Adrenal gland (tissue), 19 donors: Measurements from ENCODE around the gene HSP90B1. TPM values are rescaled to one million over a fixed set of nuclear protein-coding genes. Genes with fewer than 3 reads are reported as not detected.

Experiments
- DNase-seq, 7 donors: peaks; one replicate each; pipeline ENCODE4 v3.0.0-alpha.2; 2019 to 2020
- H3K27ac ChIP-seq, 5 donors: fragments of 200-600 bp; sonication (generic) in 4 of 5; 1 replicate in 3 of 5; 2 replicates in 2 of 5; pipeline versions ENCODE4 v1.5.1 to v1.8.0; 2016 to 2020; ENCODE audit warnings: mild to moderate bottlenecking in 1 of 5
- H3K27me3 ChIP-seq: fragments of 200-600 bp; 2 replicates; pipeline ENCODE4 v1.8.0; 2021
- H3K36me3 ChIP-seq, 2 donors: fragments of 200-600 bp; replicated peaks in 1 of 2; 1 replicate in 1 of 2; 2 replicates in 1 of 2; pipeline versions ENCODE4 v1.5.1 to v1.8.0; 2018 to 2022
- H3K4me1 ChIP-seq, 2 donors: fragments of 200-600 bp; replicated peaks in 1 of 2; 1 replicate in 1 of 2; 2 replicates in 1 of 2; pipeline versions ENCODE4 v1.5.1 to v1.8.0; 2018 to 2021
- H3K4me3 ChIP-seq, 4 donors: fragments of 200-600 bp; sonication (generic) in 3 of 4; one replicate each; pipeline ENCODE4 v1.5.1; 2016 to 2018
- H3K9me3 ChIP-seq, 3 donors: fragments of 200-600 bp; sonication (generic) in 1 of 3; replicated peaks in 1 of 3; 1 replicate in 2 of 3; 2 replicates in 1 of 3; pipeline versions ENCODE4 v1.5.1 to v1.8.0; 2016 to 2021
- POLR2A ChIP-seq, 2 donors: fragments of 450-650 bp; IDR thresholded peaks; one replicate each; pipeline ENCODE4 v1.6.1; 2017; ENCODE audit warnings: antibody characterized with exemption in 2 of 2, mild to moderate bottlenecking in 2 of 2, moderate library complexity in 1 of 2
- WGBS, 4 donors: extraction: QIAGEN DNeasy Blood & Tissue Kit in 2 of 4; methylation state at CpG; one replicate each; pipeline versions ENCODE4 v1.1.5 to v1.1.7; 2013 to 2017; 5-methylcytosine and 5-hydroxymethylcytosine counted together
- intact Hi-C, 2 donors: fragments of 100-400 bp; cut with DNase I; formaldehyde crosslinking; loops; one replicate each; pipeline versions ENCODE4 v1.14.1 to v1.15.0; 2022 to 2023
- long read RNA-seq, 10 donors: library from polyadenylated mRNA in 3 of 10; unstranded in 2 of 10; stranded (forward) in 1 of 10; transcript quantifications; one replicate each; pipeline ENCODE4 v2.0.0 and lab custom pipeline, GENCODE V29; 2021 to 2026
- polyA plus RNA-seq, 3 donors: library from polyadenylated mRNA; stranded (reverse); fragments of 200-250 nt in 2 of 3; fragments of 350-450 nt in 1 of 3; fragmentation: Illumina TruSeq in 1 of 3; extraction: RNeasy Lipid Tissue Mini Kit (QIAGEN cat#74804) in 1 of 3; gene quantifications; one replicate each; pipeline ENCODE4 v1.2.3, GENCODE V29; 2013 to 2014
- total RNA-seq, 9 donors: library from RNA; depleted of rRNA in 4 of 9; stranded (reverse); fragments of >200 nt in 4 of 9; fragments of 120-200 nt in 1 of 9; fragmentation: NEBNext Ultra II Directional in 1 of 9; extraction: Animal tissue kit (Norgen Biotek cat#: 25700) in 1 of 9; gene quantifications; one replicate each; pipeline versions ENCODE4 v1.1.0 to v1.2.4, GENCODE V29; 2013 to 2023
- TF ChIP-seq, protein P1 (sequence below), 6 experiments: fragments of 450-650 bp in 4 of 6; fragments of 200-600 bp in 2 of 6; sonication (generic) in 1 of 6; IDR thresholded peaks; 1 replicate in 5 of 6; 2 replicates in 1 of 6; pipeline versions ENCODE4 v1.5.1 to v1.8.0; 2016 to 2021; ENCODE audit warnings: antibody characterized with exemption in 6 of 6, mild to moderate bottlenecking in 2 of 6, moderate library complexity in 1 of 6
- donor health status: healthy with polysubstance abuse.
- donor health status: Bipolar disorder and iron deficiency.
- donor health status: DM: yes; HTN: yes; CAD: no.
- donor health status: DM: no; HTN: no; CAD: no.
- donor health status: DM: no; HTN: no; CAD: no.
- donor health status: DM: yes; HTN: yes; CAD: no.

HSP90B1 gene
- total RNA-seq = 1,000 to 10,000 TPM in 1 of 9 donors, 100 to 1,000 TPM in 8; 241 to 1,575 (median 509) TPM
- polyA plus RNA-seq = 1,000 to 10,000 TPM in 1 of 3 donors, 100 to 1,000 TPM in 2; 287 to 1,629 (median 551) TPM
- long read RNA-seq, donor 1, transcript HSP90B1-201 (18 exons, 2,858 nt) = major isoform, 40 of 584 reads
- long read RNA-seq, donor 1, partial matches to known transcripts = 462 of 584 reads
- long read RNA-seq, donor 1, other reads (novel, unspliced or antisense) = 78 of 584 reads
- long read RNA-seq, donor 2, transcript HSP90B1-201 (18 exons, 2,858 nt) = major isoform, 33 of 398 reads
- long read RNA-seq, donor 2, partial matches to known transcripts = 319 of 398 reads
- long read RNA-seq, donor 2, other reads (novel, unspliced or antisense) = 43 of 398 reads
- long read RNA-seq, donor 3, transcript HSP90B1-201 (18 exons, 2,858 nt) = major isoform, 64 of 410 reads
- long read RNA-seq, donor 3, partial matches to known transcripts = 304 of 410 reads
- long read RNA-seq, donor 3, other reads (novel, unspliced or antisense) = 35 of 410 reads
- long read RNA-seq, donor 4, transcript HSP90B1-201 (18 exons, 2,858 nt) = major isoform, 53 of 279 reads
- long read RNA-seq, donor 4, partial matches to known transcripts = 218 of 279 reads
- long read RNA-seq, donor 4, other reads (novel, unspliced or antisense) = 8 of 279 reads
- long read RNA-seq, donor 5, transcript HSP90B1-201 (18 exons, 2,858 nt) = major isoform, 364 of 422 reads
- long read RNA-seq, donor 5, partial matches to known transcripts = 33 of 422 reads
- long read RNA-seq, donor 5, other reads (novel, unspliced or antisense) = 25 of 422 reads
- long read RNA-seq, donor 6, transcript HSP90B1-201 (18 exons, 2,858 nt) = major isoform, 20 of 173 reads
- long read RNA-seq, donor 6, partial matches to known transcripts = 145 of 173 reads
- long read RNA-seq, donor 6, other reads (novel, unspliced or antisense) = 8 of 173 reads
- long read RNA-seq, donor 7, transcript HSP90B1-201 (18 exons, 2,858 nt) = major isoform, 21 of 213 reads
- long read RNA-seq, donor 7, partial matches to known transcripts = 182 of 213 reads
- long read RNA-seq, donor 7, other reads (novel, unspliced or antisense) = 5 of 213 reads
- long read RNA-seq, donor 8, transcript HSP90B1-201 (18 exons, 2,858 nt) = major isoform, 71 of 432 reads
- long read RNA-seq, donor 8, transcript HSP90B1-204 (2 exons, 839 nt) = minor isoform, 5 of 432 reads
- long read RNA-seq, donor 8, partial matches to known transcripts = 303 of 432 reads
- long read RNA-seq, donor 8, other reads (novel, unspliced or antisense) = 51 of 432 reads
- long read RNA-seq, donor 9, transcript HSP90B1-201 (18 exons, 2,858 nt) = major isoform, 21 of 263 reads
- long read RNA-seq, donor 9, partial matches to known transcripts = 171 of 263 reads
- long read RNA-seq, donor 9, other reads (novel, unspliced or antisense) = 64 of 263 reads
- long read RNA-seq, donor 10, transcript HSP90B1-201 (18 exons, 2,858 nt) = major isoform, 39 of 183 reads
- long read RNA-seq, donor 10, partial matches to known transcripts = 131 of 183 reads
- long read RNA-seq, donor 10, other reads (novel, unspliced or antisense) = 7 of 183 reads

GRCh38 chr12:103930034-103930786 lies at the start of gene HSP90B1:
TSS of gene HSP90B1 (plus strand) at chr12:103930410. CDS start at chr12:103930516, 106 bp downstream.
- H3K27ac ChIP-seq = peak within 1 kb of the TSS; percentile 90 to 98 (median 96)
- no peaks in the 10 kb centered on the region for H3K9me3 ChIP-seq
- peak; percentile 82 to 92 for TF ChIP-seq POLR2A (IDR thresholded peaks at IDR 0.05)
- TF ChIP-seq, protein P1, sequence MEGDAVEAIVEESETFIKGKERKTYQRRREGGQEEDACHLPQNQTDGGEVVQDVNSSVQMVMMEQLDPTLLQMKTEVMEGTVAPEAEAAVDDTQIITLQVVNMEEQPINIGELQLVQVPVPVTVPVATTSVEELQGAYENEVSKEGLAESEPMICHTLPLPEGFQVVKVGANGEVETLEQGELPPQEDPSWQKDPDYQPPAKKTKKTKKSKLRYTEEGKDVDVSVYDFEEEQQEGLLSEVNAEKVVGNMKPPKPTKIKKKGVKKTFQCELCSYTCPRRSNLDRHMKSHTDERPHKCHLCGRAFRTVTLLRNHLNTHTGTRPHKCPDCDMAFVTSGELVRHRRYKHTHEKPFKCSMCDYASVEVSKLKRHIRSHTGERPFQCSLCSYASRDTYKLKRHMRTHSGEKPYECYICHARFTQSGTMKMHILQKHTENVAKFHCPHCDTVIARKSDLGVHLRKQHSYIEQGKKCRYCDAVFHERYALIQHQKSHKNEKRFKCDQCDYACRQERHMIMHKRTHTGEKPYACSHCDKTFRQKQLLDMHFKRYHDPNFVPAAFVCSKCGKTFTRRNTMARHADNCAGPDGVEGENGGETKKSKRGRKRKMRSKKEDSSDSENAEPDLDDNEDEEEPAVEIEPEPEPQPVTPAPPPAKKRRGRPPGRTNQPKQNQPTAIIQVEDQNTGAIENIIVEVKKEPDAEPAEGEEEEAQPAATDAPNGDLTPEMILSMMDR (IDR thresholded peaks at IDR 0.05) = no peak
- 0 to 2% (median 0%) methylated on average over 13 to 56 of the region's 56 CpGs for WGBS, 4 donors
- DNase-seq = peak; percentile 99 to 100 (median 100)
- H3K27me3 ChIP-seq = no peaks in the 10 kb centered on the region
- intact Hi-C loops = no loop called here
- peaks cover 19 to 35% of the 10 kb centered on the region in 2 donors for H3K4me1 ChIP-seq
- H3K36me3 ChIP-seq = peaks cover 0 to 30% of the 10 kb centered on the region in 2 donors
- peak within 1 kb of the TSS; percentile 25 to 89 (median 65) for H3K4me3 ChIP-seq

DNA sequence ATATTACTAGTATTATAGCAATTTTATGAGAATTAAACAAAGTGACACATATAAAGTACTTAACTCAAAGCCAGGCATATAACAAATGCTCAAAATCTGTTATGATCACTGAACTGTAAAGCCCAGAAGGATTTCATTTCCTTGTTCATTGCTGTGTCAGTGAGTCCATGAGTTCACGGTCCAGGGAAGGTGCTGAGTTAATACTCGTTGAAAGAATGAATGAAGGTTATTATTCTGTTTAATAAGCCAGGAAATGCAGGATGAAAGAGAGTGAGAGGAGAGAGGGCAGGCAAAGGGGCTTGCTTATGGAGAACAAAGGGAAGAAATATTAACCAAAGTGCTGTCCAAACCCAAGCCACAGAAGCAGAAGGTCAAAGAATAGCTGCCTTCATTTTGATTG lies 48.9 kb upstream of the HSP90B1 start:
- H3K27ac ChIP-seq = no peak overlapping the region
- intact Hi-C loops = no loop called here
- H3K9me3 ChIP-seq = no peaks in the 10 kb centered on the region
- H3K27me3 ChIP-seq = no peaks in the 10 kb centered on the region
- H3K36me3 ChIP-seq = no peaks in the 10 kb centered on the region
- DNase-seq = no peak
- H3K4me3 ChIP-seq = no peak overlapping the region
- TF ChIP-seq, protein P1 (IDR thresholded peaks at IDR 0.05) = no peak
- no peak for TF ChIP-seq POLR2A (IDR thresholded peaks at IDR 0.05)
- H3K4me1 ChIP-seq = no peaks in the 10 kb centered on the region
- 64 to 79% (median 66%) methylated on average over 2 of the region's 2 CpGs for WGBS, 4 donors

DNA sequence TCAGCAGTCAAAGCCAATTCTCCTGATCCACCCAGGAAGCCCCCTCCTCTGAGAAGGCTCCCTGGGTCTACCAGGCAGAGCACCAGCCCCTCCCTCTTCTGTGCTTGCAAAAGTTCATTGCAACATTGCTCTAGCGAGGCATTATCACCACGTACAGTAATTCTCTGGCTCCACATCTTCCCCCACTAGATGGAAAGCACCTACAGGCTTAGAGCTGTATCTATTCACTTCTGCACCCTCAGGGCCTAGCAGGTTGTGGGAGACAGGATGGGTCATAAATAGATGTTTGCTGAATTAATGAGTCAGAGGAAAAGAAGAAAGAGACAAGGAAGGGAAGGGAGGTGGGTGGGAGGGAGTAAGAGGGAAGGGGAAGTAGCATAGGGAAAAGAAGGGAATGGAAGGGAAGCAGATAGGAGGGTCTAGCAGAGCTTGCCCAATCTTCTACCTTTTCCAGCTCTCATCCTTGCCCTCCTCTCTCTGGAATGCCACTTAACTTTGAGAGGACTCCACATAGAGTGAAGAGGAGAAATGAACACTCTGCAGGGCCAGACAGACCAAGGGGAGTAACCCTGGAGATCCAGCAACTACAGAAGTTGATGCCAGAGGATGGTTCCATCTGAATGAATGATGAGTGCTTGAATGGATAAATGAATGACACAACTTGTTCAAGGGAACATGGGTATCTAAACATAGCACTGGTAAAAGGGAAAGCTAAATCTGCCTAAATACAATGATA lies 47.2 kb upstream of the HSP90B1 start:
- H3K4me1 ChIP-seq = no peaks in the 10 kb centered on the region
- no peaks in the 10 kb centered on the region for H3K9me3 ChIP-seq
- H3K27me3 ChIP-seq = no peaks in the 10 kb centered on the region
- H3K27ac ChIP-seq = no peak overlapping the region
- no peak overlapping the region for H3K4me3 ChIP-seq
- 59 to 66% (median 63%) methylated on average over 2 of the region's 2 CpGs for WGBS, 4 donors
- DNase-seq = no peak
- no peaks in the 10 kb centered on the region for H3K36me3 ChIP-seq
- TF ChIP-seq, protein P1 (IDR thresholded peaks at IDR 0.05) = no peak
- no peak for TF ChIP-seq POLR2A (IDR thresholded peaks at IDR 0.05)
- intact Hi-C loops = no loop called here
